Ishikawa (cell line): Measurements from ENCODE around the gene STK32C.

Source experiments
- FOXM1 ChIP-seq: IDR thresholded peaks from 2 replicates; pipeline ENCODE4 v1.6.1; 2012; ENCODE audit warnings: low read depth, borderline replicate concordance
- YY1 ChIP-seq: IDR thresholded peaks from 2 replicates; pipeline ENCODE4 v1.6.1; 2012; ENCODE audit warnings: low read depth

- TF ChIP-seq FOXM1 (no peak), YY1 (no peak)
Measured at GRCh38 chr10:132243141-132243540, 64.6 kb downstream of the STK32C start.
